T1000 (cell line): ENCODE results near the gene CHRNA10.

ENCODE experiments used
- DNase-seq: peaks from one replicate; lab custom pipeline; 2025; ENCODE audit warnings: mixed read lengths; lab: John Stamatoyannopoulos, UW

CHRNA10 gene, protein sequence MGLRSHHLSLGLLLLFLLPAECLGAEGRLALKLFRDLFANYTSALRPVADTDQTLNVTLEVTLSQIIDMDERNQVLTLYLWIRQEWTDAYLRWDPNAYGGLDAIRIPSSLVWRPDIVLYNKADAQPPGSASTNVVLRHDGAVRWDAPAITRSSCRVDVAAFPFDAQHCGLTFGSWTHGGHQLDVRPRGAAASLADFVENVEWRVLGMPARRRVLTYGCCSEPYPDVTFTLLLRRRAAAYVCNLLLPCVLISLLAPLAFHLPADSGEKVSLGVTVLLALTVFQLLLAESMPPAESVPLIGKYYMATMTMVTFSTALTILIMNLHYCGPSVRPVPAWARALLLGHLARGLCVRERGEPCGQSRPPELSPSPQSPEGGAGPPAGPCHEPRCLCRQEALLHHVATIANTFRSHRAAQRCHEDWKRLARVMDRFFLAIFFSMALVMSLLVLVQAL

GRCh38 chr11:3671334-3672254, at the start of gene CHRNA10:
Gene CHRNA10, minus strand, starts transcription at chr11:3671384. Its CDS starts 72 bp downstream, at chr11:3671312.
- DNase-seq: no peak

DNA sequence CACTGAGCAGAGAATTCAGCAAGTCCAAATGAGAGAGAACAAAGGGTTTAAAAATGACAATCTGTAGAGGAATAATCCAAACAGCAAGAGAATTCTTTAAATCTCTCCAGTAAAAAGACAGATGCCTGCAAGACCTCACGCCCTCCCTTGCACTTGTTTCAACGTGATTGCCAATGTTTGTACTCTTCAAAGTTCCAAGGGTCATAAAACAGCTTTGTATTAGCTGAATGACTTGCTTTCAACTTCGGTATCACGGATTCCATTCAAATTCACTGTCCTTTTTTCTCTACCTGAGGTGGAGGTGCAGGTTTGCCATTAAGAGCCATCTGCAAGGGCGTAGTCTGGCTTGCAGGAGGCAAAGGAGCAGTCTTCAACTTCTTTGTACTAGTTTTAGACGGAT, 41.1 kb upstream of the CHRNA10 start:
- DNase-seq: no peak

GRCh38 chr11:3710485-3711259, 39.5 kb upstream of the CHRNA10 start:
- DNase-seq: no peak

- no peak for DNase-seq
Measured at GRCh38 chr11:3709977-3710376, 38.8 kb upstream of the CHRNA10 start.

GRCh38 chr11:3707176-3707575, 36.0 kb upstream of the CHRNA10 start:
- DNase-seq: no peak

DNA sequence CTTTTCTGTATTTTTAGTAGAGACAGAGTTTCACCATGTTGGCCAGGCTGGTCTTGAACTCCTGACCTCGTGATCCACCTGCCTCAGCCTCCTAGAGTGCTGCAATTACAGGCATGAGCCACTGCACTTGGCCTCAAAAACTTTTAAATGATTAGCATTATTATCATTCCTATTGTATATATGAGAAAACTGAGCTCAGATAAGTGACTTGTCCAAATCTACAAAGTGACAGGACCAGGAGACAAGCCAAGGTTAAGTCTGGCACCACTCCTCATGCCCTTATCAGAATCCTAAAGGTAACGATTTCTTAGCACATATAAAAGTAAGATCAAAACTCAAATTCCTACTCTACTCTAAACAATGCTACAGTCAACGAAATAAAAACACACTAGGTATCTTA, 32.2 kb upstream of the CHRNA10 start:
- DNase-seq: no peak

- DNase-seq: no peak
Measured at GRCh38 chr11:3700910-3701309, 29.7 kb upstream of the CHRNA10 start.

DNA sequence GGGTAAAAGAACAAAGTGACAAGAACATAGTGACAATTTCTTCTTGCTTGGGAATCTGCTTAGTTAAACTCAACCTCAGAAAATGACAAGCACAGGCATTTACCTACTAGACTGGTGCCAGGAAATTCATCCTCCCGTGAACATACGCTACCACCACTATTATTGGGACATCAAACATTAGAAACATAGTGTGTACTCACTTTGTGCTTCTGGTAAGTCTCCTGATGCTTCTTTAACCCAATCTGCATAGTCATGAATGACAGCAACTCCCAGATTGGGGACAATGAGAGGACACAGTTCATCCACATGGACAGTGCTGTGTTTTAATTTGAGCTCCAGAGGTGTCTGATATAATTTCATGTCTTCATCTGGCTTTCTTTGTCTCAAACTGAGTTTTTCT, 29.2 kb upstream of the CHRNA10 start:
- DNase-seq: no peak

DNA sequence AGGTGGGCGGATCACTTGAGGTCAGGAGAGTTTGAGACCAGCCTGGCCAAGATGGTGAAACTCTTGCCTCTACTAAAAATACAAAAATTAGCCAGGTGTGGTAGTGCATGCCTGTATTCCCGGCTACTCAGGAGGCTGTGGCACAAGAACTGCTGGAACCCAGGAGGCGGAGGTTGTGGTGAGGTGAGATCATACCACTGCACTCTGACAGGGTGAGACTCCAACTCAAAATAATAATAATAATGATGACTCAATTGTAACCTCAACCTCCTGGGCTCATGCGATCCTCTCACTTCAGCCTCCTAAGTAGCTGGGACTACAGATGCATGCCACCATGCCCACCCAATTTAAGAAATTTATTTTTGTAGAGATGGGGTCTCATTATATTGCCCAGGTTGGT, 15.6 kb upstream of the CHRNA10 start:
- no peak for DNase-seq

DNA sequence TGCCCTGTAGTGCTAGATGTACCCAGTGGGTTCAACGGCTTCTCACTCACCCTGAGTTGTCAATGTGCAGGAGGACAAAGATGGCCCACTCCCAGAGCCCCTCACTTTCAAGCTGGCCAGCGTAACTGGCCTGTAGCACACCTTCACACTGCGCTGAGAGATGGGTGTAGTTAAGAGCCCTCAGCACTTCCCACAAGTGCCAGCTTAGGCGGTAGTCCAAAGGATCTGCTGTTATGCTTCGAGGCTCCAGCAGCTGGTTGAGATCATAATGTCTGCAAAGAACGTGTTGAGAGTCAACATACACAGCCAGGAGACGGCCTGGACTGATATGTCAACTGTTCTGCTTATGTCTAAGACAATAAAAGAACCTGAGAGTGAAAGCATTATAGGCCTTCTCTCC, 14.7 kb upstream of the CHRNA10 start:
- no peak for DNase-seq

DNA sequence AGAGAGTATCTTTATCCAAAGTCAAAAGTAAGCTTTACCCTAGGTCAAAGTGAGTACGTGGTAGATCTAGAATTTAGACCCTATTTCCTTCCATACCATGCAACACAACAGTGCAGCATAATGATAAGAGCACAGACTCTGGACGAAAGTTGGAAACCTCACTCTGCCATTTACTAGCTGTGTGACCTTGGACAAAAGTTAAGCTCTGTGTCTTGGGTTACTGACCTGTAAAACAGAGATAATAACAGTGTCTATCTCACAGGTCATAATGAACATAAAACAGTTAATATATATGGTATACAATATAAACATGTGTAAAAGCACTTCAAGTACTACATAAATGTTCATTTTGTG, 13.6 kb upstream of the CHRNA10 start:
- no peak for DNase-seq

DNA sequence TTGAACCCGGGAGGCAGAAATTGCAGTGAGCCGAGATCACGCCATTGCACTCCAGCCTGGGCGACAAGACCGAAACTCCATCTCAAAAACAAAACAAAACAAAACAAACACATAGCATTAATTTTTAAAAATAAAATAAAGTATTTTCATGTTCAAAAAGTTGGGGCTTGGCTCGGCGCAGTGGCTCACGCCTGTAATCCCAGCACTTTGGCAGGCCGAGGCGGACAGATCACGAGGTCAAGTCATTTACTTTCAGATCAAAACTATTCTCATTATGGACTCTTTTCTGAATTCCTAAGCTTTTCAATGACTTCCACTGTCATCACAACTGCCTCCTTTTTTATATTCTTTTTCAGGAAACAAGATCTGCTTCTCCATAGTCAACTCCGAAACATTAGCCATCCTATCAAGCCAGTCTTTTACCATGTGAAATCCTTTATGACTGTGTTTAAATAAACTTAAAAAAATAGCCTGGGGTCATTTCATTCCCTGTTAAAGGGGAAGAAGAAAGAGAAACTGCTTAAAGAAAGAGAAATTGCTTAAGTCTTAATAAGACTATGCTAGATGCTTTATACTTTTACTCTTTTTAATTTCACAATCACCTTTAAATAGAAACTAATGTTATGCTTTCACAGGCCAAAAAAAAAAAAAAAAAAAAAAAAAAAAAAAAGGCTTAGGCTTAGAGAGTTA, 13.1 kb upstream of the CHRNA10 start:
- DNase-seq: no peak

- no peak for DNase-seq
Measured at GRCh38 chr11:3683039-3683438, 11.9 kb upstream of the CHRNA10 start.

DNA sequence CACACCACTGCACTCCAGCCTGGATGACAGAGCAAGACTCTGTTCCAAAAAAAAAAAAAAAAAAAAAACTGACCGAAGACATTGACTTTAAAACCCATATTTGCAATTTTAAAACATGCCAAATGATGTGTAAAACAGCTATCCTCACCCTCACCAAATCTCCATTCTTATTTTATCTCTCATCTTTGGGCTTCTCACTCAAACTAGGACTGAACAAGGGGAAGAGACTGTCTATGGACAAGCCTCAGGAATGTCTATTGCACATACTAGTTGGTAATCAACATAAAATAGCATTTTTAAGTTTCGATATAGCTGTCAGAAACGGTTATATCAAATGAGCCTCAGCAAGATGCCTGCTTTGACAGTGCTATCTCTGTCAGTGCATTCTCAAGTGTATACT, 7.9 kb upstream of the CHRNA10 start:
- no peak for DNase-seq

- DNase-seq: no peak
Measured at GRCh38 chr11:3675971-3676370, 4.8 kb upstream of the CHRNA10 start.

DNA sequence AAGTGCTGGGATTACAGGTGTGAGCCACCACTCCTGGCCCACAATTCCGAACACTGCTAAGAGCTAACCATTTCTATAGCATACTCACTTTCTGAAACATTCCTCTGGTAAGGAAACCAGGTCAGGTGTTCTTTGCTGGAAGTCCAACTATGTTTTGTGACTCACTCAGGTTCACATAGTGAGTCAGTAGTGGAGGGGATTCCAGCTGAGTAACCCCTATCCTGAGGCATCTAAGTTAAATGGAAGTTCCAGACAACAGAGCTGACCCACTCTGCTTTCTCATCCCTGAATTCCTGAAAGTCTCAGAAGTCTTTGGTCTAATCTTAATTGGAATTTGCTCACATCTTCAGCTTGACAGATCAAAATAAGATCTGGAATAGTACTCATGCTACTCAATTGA, 3.0 kb upstream of the CHRNA10 start:
- no peak for DNase-seq

GRCh38 chr11:3669742-3670183, 1.4 kb downstream of the CHRNA10 start:
- DNase-seq: no peak

DNA sequence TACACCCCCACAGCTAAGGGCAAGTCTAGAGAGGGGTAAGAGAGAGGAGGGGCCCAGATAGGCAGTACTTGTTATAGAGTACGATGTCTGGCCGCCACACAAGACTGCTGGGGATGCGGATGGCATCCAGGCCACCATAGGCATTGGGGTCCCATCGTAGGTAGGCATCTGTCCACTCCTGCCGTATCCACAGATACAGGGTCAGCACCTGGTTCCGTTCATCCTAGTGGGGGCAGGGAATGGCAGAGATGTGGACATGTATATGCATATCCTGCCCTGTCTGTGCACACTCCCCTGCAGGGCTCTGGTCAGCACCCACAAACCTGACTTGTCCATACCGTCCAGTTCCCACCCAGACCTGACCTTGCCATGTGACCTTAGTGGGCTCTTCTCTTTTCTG, 2.1 kb downstream of the CHRNA10 start:
- DNase-seq: no peak

DNA sequence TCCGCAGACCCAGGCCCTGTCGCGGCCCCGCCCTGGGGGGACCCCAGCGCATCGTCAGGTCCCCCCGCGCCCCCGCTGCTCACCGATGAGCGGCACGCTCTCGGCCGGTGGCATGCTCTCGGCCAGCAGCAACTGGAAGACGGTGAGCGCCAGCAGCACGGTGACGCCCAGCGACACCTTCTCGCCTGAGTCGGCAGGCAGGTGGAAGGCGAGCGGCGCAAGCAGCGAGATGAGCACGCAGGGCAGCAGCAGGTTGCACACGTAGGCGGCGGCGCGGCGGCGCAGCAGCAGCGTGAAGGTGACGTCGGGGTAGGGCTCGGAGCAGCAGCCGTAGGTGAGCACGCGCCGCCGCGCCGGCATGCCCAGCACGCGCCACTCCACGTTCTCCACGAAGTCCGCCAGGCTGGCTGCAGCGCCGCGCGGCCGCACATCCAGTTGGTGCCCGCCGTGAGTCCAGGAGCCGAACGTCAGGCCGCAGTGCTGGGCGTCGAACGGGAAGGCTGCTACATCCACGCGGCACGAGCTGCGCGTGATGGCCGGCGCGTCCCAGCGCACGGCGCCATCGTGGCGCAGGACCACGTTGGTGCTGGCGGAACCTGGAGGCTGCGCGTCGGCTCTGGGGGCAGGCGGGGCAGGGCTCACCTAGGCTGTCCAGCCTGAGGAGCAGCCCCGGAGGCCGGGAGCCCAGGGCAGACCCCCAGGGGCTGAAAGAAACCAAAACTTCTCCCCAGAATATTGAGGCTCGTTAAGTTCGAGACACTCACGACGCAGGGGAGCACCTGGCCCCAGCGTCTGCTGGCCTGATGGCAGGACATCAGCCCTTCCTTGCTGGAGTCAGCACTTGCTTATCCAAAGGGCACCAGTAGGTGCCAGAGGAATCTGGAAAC, 3.8 kb downstream of the CHRNA10 start:
- DNase-seq: no peak

GRCh38 chr11:3666023-3666530, 5.1 kb downstream of the CHRNA10 start:
- no peak for DNase-seq
